ENCODE results near the gene SLIT1. TPM values are rescaled to one million over a fixed set of nuclear protein-coding genes. Genes with fewer than 3 reads are reported as not detected.

Gene SLIT1
- total RNA-seq, 1 donor from 2014 or later, result 0.40 TPM

GRCh38 chr10:97115846-97116245 is 69.9 kb downstream of the SLIT1 start:
- TF ChIP-seq CTCF (IDR thresholded peaks at IDR 0.05; ENCODE audit: unreplicated experiment), result no peak
- Mint-ChIP-seq H3K27me3 (ENCODE audit: low read depth) (peaks cover 35% of the 10 kb centered on the region), H3K4me1 (no peaks in the 10 kb centered on the region), H3K27ac (no peak overlapping the region), H3K36me3 (no peaks in the 10 kb centered on the region), H3K4me3 (no peak overlapping the region), H3K9me3 (no peaks in the 10 kb centered on the region)
- no peak for DNase-seq (ENCODE audit: low spot score in 2 of 2, unreplicated experiment in 2 of 2)

GRCh38 chr10:97111615-97112014 is 74.1 kb downstream of the SLIT1 start:
- H3K9me3 Mint-ChIP-seq, result no peaks in the 10 kb centered on the region
- TF ChIP-seq CTCF (IDR thresholded peaks at IDR 0.05; ENCODE audit: unreplicated experiment), result no peak
- DNase-seq (ENCODE audit: low spot score in 2 of 2, unreplicated experiment in 2 of 2), result no peak
- no peaks in the 10 kb centered on the region for H3K4me1 Mint-ChIP-seq
- no peak overlapping the region for H3K27ac Mint-ChIP-seq
- H3K27me3 Mint-ChIP-seq (ENCODE audit: low read depth), result peaks cover 58% of the 10 kb centered on the region
- no peaks in the 10 kb centered on the region for H3K36me3 Mint-ChIP-seq
- no peak overlapping the region for H3K4me3 Mint-ChIP-seq

- H3K27me3 Mint-ChIP-seq (ENCODE audit: low read depth), result peaks cover 62% of the 10 kb centered on the region
- H3K27ac Mint-ChIP-seq, result no peak overlapping the region
- H3K4me3 Mint-ChIP-seq, result no peak overlapping the region
- no peaks in the 10 kb centered on the region for H3K36me3 Mint-ChIP-seq
- H3K4me1 Mint-ChIP-seq, result no peaks in the 10 kb centered on the region
- H3K9me3 Mint-ChIP-seq, result no peaks in the 10 kb centered on the region
- no peak for DNase-seq (ENCODE audit: low spot score in 2 of 2, unreplicated experiment in 2 of 2)
- TF ChIP-seq CTCF (IDR thresholded peaks at IDR 0.05; ENCODE audit: unreplicated experiment), result no peak
Measured at GRCh38 chr10:97109547-97109946, 76.2 kb downstream of the SLIT1 start.

GRCh38 chr10:97107551-97107950 is 78.2 kb downstream of the SLIT1 start:
- peaks cover 63% of the 10 kb centered on the region for H3K27me3 Mint-ChIP-seq (ENCODE audit: low read depth)

DNA sequence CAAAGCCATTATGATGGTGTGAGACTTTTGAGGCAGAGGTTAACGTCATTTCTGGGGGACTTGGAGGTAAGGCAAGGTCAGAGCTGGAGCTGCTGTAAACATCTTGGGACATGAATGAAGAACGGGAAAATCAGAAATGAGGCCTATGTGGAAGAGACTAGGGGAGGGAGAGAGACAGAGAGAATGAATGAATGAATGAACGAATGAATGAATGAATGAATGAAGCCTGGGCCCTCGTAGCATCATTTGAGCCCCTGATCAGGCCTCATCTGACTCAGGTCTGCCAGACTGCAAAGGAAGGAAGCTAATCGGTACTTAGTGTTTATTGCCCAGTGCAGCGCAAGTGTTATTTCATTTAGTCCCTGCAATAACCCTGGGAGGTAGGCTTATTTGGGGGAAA is 79.6 kb downstream of the SLIT1 start:
- Mint-ChIP-seq H3K36me3 (no peaks in the 10 kb centered on the region), H3K9me3 (no peaks in the 10 kb centered on the region), H3K27ac (no peak overlapping the region), H3K4me3 (no peak overlapping the region), H3K27me3 (ENCODE audit: low read depth) (peaks cover 58% of the 10 kb centered on the region), H3K4me1 (no peaks in the 10 kb centered on the region)
- no peak for TF ChIP-seq CTCF (IDR thresholded peaks at IDR 0.05; ENCODE audit: unreplicated experiment)
- DNase-seq (ENCODE audit: low spot score in 2 of 2, unreplicated experiment in 2 of 2), result no peak

More at GRCh38 chr10:97107551-97107950, 78.2 kb downstream of the SLIT1 start:
- Mint-ChIP-seq H3K4me3 (no peak overlapping the region), H3K36me3 (no peaks in the 10 kb centered on the region), H3K9me3 (no peaks in the 10 kb centered on the region), H3K27ac (no peak overlapping the region), H3K4me1 (no peaks in the 10 kb centered on the region)
- DNase-seq (ENCODE audit: low spot score in 2 of 2, unreplicated experiment in 2 of 2), result no peak
- no peak for TF ChIP-seq CTCF (IDR thresholded peaks at IDR 0.05; ENCODE audit: unreplicated experiment)

DNA sequence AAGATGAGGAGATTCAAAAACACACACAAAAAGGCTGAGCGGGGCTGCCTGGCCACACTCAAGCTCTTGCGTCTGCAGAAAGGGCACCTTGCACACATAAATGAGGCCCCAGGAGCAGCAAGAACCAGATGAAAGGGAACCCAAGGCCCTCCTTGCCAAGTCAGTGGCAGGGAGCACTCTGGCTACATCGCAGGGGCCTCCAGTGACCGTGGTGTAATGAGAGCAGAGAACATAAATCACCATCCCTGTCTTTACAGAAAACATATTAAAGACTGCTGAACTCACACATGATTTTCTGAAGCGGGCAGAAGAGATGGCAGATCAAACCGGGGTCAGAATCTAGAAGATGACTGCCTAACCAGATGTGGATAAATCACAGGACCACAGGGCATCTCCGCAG is 80.5 kb downstream of the SLIT1 start:
- Mint-ChIP-seq H3K27ac (no peak overlapping the region), H3K9me3 (no peaks in the 10 kb centered on the region), H3K4me3 (no peak overlapping the region), H3K27me3 (ENCODE audit: low read depth) (peaks cover 54% of the 10 kb centered on the region), H3K4me1 (no peaks in the 10 kb centered on the region), H3K36me3 (no peaks in the 10 kb centered on the region)
- TF ChIP-seq CTCF (IDR thresholded peaks at IDR 0.05; ENCODE audit: unreplicated experiment), result no peak
- DNase-seq (ENCODE audit: low spot score in 2 of 2, unreplicated experiment in 2 of 2), result no peak

Data from mesothelial cell of epicardium (in vitro differentiated cells).